ENCODE measurements around the gene TMEM81. TPM values are rescaled to one million over a fixed set of nuclear protein-coding genes. Genes with fewer than 3 reads are reported as not detected.

Gene TMEM81
- total and polyA plus RNA-seq, 4 donors = 0.78 to 2.8 (median 0.89) TPM

DNA sequence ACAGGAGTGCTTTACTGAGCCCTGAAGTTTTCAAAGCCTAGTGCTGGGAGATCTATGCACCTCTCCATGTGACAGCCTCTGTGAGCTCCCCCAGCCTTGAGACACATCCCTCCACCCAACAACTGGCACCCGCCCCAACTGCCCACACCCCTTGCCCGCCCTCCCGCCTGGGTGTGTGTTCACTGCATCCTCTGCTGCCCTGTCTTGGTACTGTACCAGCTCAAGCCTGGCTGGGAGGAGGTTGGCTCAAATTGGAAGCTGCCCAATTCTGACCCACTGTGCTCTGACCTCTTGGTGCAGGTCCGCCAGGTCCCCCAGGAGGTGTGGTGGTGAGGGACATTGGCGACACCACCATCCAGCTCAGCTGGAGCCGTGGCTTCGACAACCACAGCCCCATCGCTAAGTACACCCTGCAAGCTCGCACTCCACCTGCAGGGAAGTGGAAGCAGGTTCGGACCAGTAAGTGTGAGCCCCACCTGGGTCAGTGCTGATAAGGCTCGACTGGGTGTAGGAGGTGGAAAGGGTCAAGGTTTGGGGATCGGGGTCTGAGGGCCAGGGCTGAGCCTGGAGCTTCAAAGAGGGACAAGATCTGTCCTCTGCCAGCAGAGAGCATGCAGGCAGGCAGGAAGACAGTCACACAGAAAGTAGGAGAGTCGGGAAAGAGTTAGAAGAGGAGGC lies 18.0 kb downstream of the TMEM81 start:
- no peak for TF ChIP-seq TAF1 (conservative IDR thresholded peaks at IDR 0.05)
- no peak for TF ChIP-seq SP1 (IDR thresholded peaks at IDR 0.05)
- no peak for TF ChIP-seq GABPA (IDR thresholded peaks at IDR 0.05 in 1 of 2, conservative IDR thresholded peaks at IDR 0.05 in 1 of 2)
- TF ChIP-seq RXRA (IDR thresholded peaks at IDR 0.05) = no peak
- TF ChIP-seq, protein P1, sequence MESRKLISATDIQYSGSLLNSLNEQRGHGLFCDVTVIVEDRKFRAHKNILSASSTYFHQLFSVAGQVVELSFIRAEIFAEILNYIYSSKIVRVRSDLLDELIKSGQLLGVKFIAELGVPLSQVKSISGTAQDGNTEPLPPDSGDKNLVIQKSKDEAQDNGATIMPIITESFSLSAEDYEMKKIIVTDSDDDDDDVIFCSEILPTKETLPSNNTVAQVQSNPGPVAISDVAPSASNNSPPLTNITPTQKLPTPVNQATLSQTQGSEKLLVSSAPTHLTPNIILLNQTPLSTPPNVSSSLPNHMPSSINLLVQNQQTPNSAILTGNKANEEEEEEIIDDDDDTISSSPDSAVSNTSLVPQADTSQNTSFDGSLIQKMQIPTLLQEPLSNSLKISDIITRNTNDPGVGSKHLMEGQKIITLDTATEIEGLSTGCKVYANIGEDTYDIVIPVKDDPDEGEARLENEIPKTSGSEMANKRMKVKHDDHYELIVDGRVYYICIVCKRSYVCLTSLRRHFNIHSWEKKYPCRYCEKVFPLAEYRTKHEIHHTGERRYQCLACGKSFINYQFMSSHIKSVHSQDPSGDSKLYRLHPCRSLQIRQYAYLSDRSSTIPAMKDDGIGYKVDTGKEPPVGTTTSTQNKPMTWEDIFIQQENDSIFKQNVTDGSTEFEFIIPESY (IDR thresholded peaks at IDR 0.05) = no peak
- no peak for TF ChIP-seq YY1 (IDR thresholded peaks at IDR 0.05)
- TF ChIP-seq NR2F2 (IDR thresholded peaks at IDR 0.05) = no peak
- no peak for TF ChIP-seq JUND (IDR thresholded peaks at IDR 0.05)
- TF ChIP-seq, protein P2, sequence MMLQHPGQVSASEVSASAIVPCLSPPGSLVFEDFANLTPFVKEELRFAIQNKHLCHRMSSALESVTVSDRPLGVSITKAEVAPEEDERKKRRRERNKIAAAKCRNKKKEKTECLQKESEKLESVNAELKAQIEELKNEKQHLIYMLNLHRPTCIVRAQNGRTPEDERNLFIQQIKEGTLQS (IDR thresholded peaks at IDR 0.05) = no peak
- TF ChIP-seq EGR1 (IDR thresholded peaks at IDR 0.05; ENCODE audit: low read depth in 2 of 2) = no peak
- TF ChIP-seq, protein P3, sequence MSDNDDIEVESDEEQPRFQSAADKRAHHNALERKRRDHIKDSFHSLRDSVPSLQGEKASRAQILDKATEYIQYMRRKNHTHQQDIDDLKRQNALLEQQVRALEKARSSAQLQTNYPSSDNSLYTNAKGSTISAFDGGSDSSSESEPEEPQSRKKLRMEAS (IDR thresholded peaks at IDR 0.05) = no peak
- no peak for TF ChIP-seq FOXA2 (IDR thresholded peaks at IDR 0.05)
- no peak for TF ChIP-seq RAD21 (IDR thresholded peaks at IDR 0.05)
- TF ChIP-seq FOXA1 (IDR thresholded peaks at IDR 0.05) = no peak
- TF ChIP-seq HNF4G (IDR thresholded peaks at IDR 0.05) = no peak
- Histone ChIP-seq H3K27ac (ENCODE audit: low read depth in 1 of 2, low read length in 2 of 2) (no peak overlapping the region), H3K36me3 (ENCODE audit: control insufficient read depth in 4 of 4, insufficient read depth in 3 of 4, low read depth in 1 of 4, low read length in 3 of 4) (no peaks in the 10 kb centered on the region), H3K27me3 (ENCODE audit: control insufficient read depth in 4 of 4, insufficient read depth in 4 of 4, low read length in 3 of 4) (no peaks in the 10 kb centered on the region), H3K4me3 (ENCODE audit: low read depth in 1 of 3, low read length in 3 of 3) (no peak overlapping the region), H3K9ac (ENCODE audit: low read depth in 1 of 2, low read length in 2 of 2) (no peak overlapping the region), H3K4me1 (ENCODE audit: control insufficient read depth in 4 of 4, insufficient read depth in 4 of 4, low read length in 3 of 4) (peaks cover 0 to 3% (median 0%) of the 10 kb centered on the region in 4 donors), H3K9me3 (ENCODE audit: control insufficient read depth in 4 of 4, low read length in 3 of 4) (no peaks in the 10 kb centered on the region)
- no peak for DNase-seq (ENCODE audit: low spot score)
- WGBS = 74% methylated on average over 13 of the region's 13 CpGs

DNA sequence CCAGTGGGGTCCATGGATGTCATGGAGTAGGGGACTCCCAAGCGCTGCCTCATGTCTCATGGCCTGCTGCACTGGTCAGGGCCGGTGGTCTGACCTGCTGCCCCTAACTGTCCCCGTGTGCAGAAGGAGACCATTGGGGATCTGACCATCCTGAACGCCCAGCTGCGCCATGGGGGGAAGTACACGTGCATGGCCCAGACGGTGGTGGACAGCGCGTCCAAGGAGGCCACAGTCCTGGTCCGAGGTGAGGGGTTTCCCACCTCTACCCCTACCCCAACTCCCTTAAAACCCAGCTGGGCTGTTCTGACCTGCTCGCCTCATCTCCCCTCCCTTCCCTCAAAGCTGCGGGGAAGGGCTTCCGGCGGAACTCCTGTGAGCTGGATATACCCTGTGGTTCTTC lies 18.6 kb downstream of the TMEM81 start:
- Histone ChIP-seq H3K27me3 (ENCODE audit: control insufficient read depth in 4 of 4, insufficient read depth in 4 of 4, low read length in 3 of 4) (no peaks in the 10 kb centered on the region), H3K36me3 (ENCODE audit: control insufficient read depth in 4 of 4, insufficient read depth in 3 of 4, low read depth in 1 of 4, low read length in 3 of 4) (no peaks in the 10 kb centered on the region), H3K27ac (ENCODE audit: low read depth in 1 of 2, low read length in 2 of 2) (no peak overlapping the region), H3K9me3 (ENCODE audit: control insufficient read depth in 4 of 4, low read length in 3 of 4) (no peaks in the 10 kb centered on the region), H3K4me3 (ENCODE audit: low read depth in 1 of 3, low read length in 3 of 3) (no peak overlapping the region), H3K9ac (ENCODE audit: low read depth in 1 of 2, low read length in 2 of 2) (no peak overlapping the region), H3K4me1 (ENCODE audit: control insufficient read depth in 4 of 4, insufficient read depth in 4 of 4, low read length in 3 of 4) (peaks cover 0 to 3% (median 0%) of the 10 kb centered on the region in 4 donors)
- WGBS = 92% methylated on average over 14 of the region's 14 CpGs
- DNase-seq (ENCODE audit: low spot score) = no peak
- TF ChIP-seq, protein P4, sequence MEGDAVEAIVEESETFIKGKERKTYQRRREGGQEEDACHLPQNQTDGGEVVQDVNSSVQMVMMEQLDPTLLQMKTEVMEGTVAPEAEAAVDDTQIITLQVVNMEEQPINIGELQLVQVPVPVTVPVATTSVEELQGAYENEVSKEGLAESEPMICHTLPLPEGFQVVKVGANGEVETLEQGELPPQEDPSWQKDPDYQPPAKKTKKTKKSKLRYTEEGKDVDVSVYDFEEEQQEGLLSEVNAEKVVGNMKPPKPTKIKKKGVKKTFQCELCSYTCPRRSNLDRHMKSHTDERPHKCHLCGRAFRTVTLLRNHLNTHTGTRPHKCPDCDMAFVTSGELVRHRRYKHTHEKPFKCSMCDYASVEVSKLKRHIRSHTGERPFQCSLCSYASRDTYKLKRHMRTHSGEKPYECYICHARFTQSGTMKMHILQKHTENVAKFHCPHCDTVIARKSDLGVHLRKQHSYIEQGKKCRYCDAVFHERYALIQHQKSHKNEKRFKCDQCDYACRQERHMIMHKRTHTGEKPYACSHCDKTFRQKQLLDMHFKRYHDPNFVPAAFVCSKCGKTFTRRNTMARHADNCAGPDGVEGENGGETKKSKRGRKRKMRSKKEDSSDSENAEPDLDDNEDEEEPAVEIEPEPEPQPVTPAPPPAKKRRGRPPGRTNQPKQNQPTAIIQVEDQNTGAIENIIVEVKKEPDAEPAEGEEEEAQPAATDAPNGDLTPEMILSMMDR (IDR thresholded peaks at IDR 0.05; ENCODE audit: low read depth, low read length, missing input control) = no peak
- no peak for TF ChIP-seq TAF1 (conservative IDR thresholded peaks at IDR 0.05)
- TF ChIP-seq, protein P3 (IDR thresholded peaks at IDR 0.05) = no peak
- TF ChIP-seq, protein P5, sequence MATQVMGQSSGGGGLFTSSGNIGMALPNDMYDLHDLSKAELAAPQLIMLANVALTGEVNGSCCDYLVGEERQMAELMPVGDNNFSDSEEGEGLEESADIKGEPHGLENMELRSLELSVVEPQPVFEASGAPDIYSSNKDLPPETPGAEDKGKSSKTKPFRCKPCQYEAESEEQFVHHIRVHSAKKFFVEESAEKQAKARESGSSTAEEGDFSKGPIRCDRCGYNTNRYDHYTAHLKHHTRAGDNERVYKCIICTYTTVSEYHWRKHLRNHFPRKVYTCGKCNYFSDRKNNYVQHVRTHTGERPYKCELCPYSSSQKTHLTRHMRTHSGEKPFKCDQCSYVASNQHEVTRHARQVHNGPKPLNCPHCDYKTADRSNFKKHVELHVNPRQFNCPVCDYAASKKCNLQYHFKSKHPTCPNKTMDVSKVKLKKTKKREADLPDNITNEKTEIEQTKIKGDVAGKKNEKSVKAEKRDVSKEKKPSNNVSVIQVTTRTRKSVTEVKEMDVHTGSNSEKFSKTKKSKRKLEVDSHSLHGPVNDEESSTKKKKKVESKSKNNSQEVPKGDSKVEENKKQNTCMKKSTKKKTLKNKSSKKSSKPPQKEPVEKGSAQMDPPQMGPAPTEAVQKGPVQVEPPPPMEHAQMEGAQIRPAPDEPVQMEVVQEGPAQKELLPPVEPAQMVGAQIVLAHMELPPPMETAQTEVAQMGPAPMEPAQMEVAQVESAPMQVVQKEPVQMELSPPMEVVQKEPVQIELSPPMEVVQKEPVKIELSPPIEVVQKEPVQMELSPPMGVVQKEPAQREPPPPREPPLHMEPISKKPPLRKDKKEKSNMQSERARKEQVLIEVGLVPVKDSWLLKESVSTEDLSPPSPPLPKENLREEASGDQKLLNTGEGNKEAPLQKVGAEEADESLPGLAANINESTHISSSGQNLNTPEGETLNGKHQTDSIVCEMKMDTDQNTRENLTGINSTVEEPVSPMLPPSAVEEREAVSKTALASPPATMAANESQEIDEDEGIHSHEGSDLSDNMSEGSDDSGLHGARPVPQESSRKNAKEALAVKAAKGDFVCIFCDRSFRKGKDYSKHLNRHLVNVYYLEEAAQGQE (IDR thresholded peaks at IDR 0.05) = no peak
- no peak for TF ChIP-seq GABPA (IDR thresholded peaks at IDR 0.05 in 1 of 2, conservative IDR thresholded peaks at IDR 0.05 in 1 of 2)
- TF ChIP-seq NR2F2 (IDR thresholded peaks at IDR 0.05) = no peak
- TF ChIP-seq, protein P1 (IDR thresholded peaks at IDR 0.05) = no peak
- TF ChIP-seq SP1 (IDR thresholded peaks at IDR 0.05) = no peak
- TF ChIP-seq RXRA (IDR thresholded peaks at IDR 0.05) = no peak
- no peak for TF ChIP-seq JUND (IDR thresholded peaks at IDR 0.05)
- no peak for TF ChIP-seq EGR1 (IDR thresholded peaks at IDR 0.05; ENCODE audit: low read depth in 2 of 2)
- no peak for TF ChIP-seq FOXA1 (IDR thresholded peaks at IDR 0.05)
- no peak for TF ChIP-seq HNF4A (conservative IDR thresholded peaks at IDR 0.05)
